Measurements from ENCODE around the gene CADPS2.

- no peak for TF ChIP-seq CTCF (IDR thresholded peaks at IDR 0.05)
- no peak for TF ChIP-seq POLR2A (IDR thresholded peaks at IDR 0.05)
These were observed 368.7 kb downstream of the CADPS2 start for GRCh38 chr7:122517576-122517975.
